GM13977 (cell line): ENCODE measurements around the gene SMYD5.

ENCODE experiments used
- DNase-seq: peaks from one replicate; pipeline ENCODE4 v3.0.0; 2012; ENCODE audit warnings: low spot score
- CTCF ChIP-seq: IDR thresholded peaks from 2 replicates; pipeline ENCODE4 v1.5.1; 2012; ENCODE audit warnings: mild to moderate bottlenecking, control low read depth; ENCODE audit not compliant: insufficient read depth; ENCODE audit errors: extremely low read depth, missing control alignments
- in situ Hi-C: fragments of 300-500 bp; cut with MboI; formaldehyde crosslinking; loops from one replicate; pipeline ENCODE4 v1.12.0; 2022; ENCODE audit warnings: low sequenced_read_pairs, low pct_unique_long_range_greater_than_20kb, mixed read lengths, inconsistent platforms; ENCODE audit not compliant: unreplicated experiment

Gene SMYD5

DNA sequence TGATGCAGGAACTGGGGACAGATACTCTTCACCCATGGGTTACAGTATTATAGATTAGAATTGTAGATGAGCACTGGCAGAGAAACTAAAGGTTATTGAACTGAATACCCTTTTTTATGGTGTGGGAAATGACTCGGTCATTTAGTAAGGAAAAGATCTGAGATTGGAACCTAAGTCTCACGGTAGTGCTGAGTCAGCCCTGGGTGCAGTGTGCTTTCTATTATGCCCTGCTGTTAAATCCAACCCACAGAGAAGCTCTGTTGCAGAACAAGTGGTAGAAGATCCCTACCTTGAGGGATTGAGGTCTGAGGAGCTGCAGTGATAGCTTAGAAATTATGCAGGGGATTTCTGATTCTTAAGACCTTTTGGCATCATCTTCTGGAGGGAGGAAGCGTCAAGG is 32.8 kb downstream of the SMYD5 start:
- DNase-seq, result no peak
- in situ Hi-C loops, result no loop called here
- TF ChIP-seq CTCF, result no peak

GRCh38 chr2:73249636-73250035 is 35.6 kb downstream of the SMYD5 start:
- DNase-seq, result no peak
- TF ChIP-seq CTCF, result no peak
- in situ Hi-C loops, result no loop called here

DNA sequence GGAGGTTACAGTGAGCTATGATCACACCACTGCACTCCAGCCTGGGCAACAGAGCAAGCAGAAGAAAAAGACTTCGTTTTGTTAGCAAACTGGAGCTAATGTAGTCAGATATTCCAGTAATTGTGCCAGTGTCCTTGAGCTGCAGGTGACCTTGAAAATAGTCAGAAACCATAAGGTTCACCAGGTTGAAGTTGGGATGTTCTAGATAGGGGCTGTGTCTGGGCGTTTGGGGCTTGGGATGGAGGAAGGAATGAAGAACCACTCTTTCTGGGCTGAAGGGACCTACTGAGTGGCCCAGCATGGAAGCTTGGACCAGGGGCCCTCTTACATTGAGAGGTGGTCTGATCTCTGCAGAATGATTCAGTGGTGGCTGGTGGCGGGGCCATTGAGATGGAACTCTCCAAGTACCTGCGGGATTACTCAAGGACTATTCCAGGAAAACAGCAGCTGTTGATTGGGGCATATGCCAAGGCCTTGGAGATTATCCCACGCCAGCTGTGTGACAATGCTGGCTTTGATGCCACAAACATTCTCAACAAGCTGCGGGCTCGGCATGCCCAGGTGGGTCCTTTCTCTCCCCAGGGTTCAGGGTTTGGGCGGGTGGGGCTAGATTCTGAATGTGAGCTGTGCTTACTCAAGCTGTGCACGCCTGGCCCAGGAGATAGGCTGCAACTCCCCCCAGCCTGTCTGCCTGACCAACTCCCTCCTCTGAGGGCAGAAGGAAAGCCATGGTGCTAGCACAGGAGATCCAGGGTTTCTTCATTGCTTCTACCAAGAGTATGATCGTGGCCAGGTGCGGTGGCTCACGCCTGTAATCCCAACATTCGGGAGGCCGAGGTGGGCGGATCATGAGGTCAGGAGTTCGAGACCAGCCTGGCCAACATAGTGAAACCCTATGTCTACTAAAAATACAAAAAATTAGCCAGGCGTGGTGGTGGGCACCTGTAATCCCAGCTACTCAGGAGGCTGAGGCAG is 37.1 kb downstream of the SMYD5 start:
- in situ Hi-C loops, result no loop called here
- no peak for TF ChIP-seq CTCF

GRCh38 chr2:73252238-73253027 is 38.4 kb downstream of the SMYD5 start:
- DNase-seq, result no peak
- in situ Hi-C loops, result no loop called here
- no peak for TF ChIP-seq CTCF

More for the DNA sequence above, 37.1 kb downstream of the SMYD5 start:
- no peak for DNase-seq

DNA sequence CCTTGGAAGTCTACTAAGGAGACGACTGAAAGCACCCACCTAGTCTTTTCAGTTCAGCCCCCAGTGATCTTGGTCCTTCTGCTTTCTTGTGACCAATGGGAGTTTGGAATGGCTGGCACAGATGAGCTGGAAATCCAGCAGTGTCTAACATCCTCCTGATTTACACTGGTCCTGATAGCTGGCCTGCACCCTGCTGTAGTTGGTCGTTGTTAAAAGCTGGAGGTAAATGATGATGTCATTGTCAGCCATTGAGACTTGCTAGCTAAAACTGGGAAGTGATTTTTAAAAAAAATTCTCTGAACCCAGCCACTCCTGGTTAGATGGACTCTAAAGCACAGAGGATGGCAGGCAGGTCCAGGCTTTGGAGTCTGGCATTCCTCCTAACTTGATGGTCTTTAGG is 39.4 kb downstream of the SMYD5 start:
- TF ChIP-seq CTCF, result no peak
- no peak for DNase-seq
- in situ Hi-C loops, result no loop called here

GRCh38 chr2:73253901-73254300 is 39.9 kb downstream of the SMYD5 start:
- no peak for TF ChIP-seq CTCF
- no peak for DNase-seq
- in situ Hi-C loops, result no loop called here
